ENCODE data around the gene SOCS6.

GRCh38 chr18:70310560-70311320 is 21.9 kb downstream of the SOCS6 start:
- TF ChIP-seq CTCF (IDR thresholded peaks at IDR 0.05): no peak
- no peak for TF ChIP-seq POLR2AphosphoS5 (IDR thresholded peaks at IDR 0.05)

Measured in gastroesophageal sphincter (tissue), 3 donors.